RWPE2 (cell line): ENCODE data around the gene OXSR1.

ENCODE experiments used
- ATAC-seq: fragments of 200-7000 bp; cut with Tn5 transposase; 3 replicates; pipeline ENCODE4 v1.9.1; 2021; ENCODE audit warnings: low read depth
- DNase-seq: peaks from one replicate; pipeline ENCODE4 v3.0.0-alpha.2; 2020; ENCODE audit warnings: low spot score
- H3K27ac ChIP-seq: fragments of 450-650 bp; 2 replicates; pipeline ENCODE4 v1.5.1; 2017; ENCODE audit warnings: mild to moderate bottlenecking; ENCODE audit not compliant: poor library complexity, severe bottlenecking
- H3K27me3 ChIP-seq: fragments of 250-450 bp; sonication (Bioruptor Pico); 2 replicates; pipeline ENCODE4 v1.5.1; 2021; ENCODE audit warnings: mild to moderate bottlenecking, moderate library complexity; ENCODE audit not compliant: insufficient read depth, poor library complexity, severe bottlenecking
- H3K36me3 ChIP-seq: fragments of 250-450 bp; sonication (Bioruptor Pico); 2 replicates; pipeline ENCODE4 v1.5.1; 2020; ENCODE audit warnings: low read depth, mild to moderate bottlenecking, moderate library complexity
- H3K4me1 ChIP-seq: fragments of 250-450 bp; sonication (Bioruptor Pico); 2 replicates; pipeline ENCODE4 v1.5.1; 2021; ENCODE audit warnings: mild to moderate bottlenecking, moderate library complexity; ENCODE audit not compliant: insufficient read depth, poor library complexity, severe bottlenecking
- H3K4me3 ChIP-seq: fragments of 250-450 bp; sonication (Bioruptor Pico); 2 replicates; pipeline ENCODE4 v1.5.1; 2021; ENCODE audit warnings: mild to moderate bottlenecking, moderate library complexity; ENCODE audit not compliant: severe bottlenecking
- H3K9me3 ChIP-seq: fragments of 250-450 bp; sonication (Bioruptor Pico); 2 replicates; pipeline ENCODE4 v1.5.1; 2021; ENCODE audit warnings: mild to moderate bottlenecking, moderate library complexity; ENCODE audit not compliant: severe bottlenecking
- TF ChIP-seq, protein P1 (sequence below): fragments of 450-650 bp; IDR thresholded peaks from one replicate; pipeline ENCODE4 v1.5.1; 2017; ENCODE audit warnings: mild to moderate bottlenecking, moderate library complexity; ENCODE audit not compliant: poor library complexity, severe bottlenecking

Gene OXSR1

DNA sequence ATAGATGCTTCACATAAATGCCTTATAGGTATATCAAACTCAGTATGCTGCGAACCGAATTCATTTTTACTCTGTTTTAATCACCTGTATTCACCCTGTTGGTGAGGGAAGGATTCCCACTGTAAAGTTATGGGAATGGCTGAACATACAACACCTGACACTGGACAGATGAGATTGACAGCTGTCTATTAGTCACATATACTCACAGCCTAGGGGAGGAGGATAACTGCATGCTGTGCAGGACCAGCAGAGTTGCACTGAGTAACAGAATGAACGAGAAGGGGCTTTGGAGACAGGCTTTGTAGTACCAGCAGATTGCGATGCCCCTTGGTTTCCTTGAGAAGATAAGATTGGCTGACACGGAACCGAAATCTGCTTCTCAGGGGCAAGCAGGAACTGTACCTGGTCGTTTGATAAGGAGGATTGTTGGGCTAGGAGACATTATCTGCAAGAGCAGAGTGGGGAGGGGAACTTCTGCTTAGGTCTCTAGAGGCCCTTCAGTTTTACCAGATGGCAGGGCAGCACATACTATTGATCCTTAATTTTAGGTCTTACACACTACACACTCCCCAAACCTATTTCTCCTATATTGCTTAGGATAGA is 56.8 kb downstream of the OXSR1 start:
- peaks cover 74% of the 10 kb centered on the region for H3K36me3 ChIP-seq
- no peak for DNase-seq
- no peak overlapping the region for H3K27ac ChIP-seq
- no peaks in the 10 kb centered on the region for H3K9me3 ChIP-seq
- peaks cover 14% of the 10 kb centered on the region for H3K4me1 ChIP-seq
- no peak overlapping the region for H3K4me3 ChIP-seq
- no peak for ATAC-seq
- TF ChIP-seq, protein P1, sequence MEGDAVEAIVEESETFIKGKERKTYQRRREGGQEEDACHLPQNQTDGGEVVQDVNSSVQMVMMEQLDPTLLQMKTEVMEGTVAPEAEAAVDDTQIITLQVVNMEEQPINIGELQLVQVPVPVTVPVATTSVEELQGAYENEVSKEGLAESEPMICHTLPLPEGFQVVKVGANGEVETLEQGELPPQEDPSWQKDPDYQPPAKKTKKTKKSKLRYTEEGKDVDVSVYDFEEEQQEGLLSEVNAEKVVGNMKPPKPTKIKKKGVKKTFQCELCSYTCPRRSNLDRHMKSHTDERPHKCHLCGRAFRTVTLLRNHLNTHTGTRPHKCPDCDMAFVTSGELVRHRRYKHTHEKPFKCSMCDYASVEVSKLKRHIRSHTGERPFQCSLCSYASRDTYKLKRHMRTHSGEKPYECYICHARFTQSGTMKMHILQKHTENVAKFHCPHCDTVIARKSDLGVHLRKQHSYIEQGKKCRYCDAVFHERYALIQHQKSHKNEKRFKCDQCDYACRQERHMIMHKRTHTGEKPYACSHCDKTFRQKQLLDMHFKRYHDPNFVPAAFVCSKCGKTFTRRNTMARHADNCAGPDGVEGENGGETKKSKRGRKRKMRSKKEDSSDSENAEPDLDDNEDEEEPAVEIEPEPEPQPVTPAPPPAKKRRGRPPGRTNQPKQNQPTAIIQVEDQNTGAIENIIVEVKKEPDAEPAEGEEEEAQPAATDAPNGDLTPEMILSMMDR = no peak
- H3K27me3 ChIP-seq = no peaks in the 10 kb centered on the region

DNA sequence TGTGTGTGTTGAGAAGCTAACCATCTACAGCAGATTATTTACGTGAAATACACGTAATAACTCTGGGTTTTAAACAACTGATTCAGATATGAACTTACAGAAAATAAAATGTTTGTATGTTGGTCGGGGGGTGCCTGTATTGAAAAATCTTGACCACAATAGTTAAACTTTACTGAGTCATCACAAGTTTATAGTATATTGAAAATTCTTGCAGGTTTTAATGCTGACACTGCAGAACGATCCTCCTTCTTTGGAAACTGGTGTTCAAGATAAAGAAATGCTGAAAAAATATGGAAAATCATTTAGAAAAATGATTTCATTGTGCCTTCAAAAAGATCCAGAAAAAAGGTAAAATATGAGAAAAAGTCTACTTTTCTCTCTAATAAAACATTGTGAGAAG is 59.0 kb downstream of the OXSR1 start:
- no peak for DNase-seq
- no peak for ATAC-seq
- Histone ChIP-seq H3K36me3 (peaks cover 78% of the 10 kb centered on the region), H3K4me3 (no peak overlapping the region), H3K27me3 (no peaks in the 10 kb centered on the region), H3K27ac (no peak overlapping the region), H3K9me3 (no peaks in the 10 kb centered on the region), H3K4me1 (peaks cover 28% of the 10 kb centered on the region)
- TF ChIP-seq, protein P1 = no peak

DNA sequence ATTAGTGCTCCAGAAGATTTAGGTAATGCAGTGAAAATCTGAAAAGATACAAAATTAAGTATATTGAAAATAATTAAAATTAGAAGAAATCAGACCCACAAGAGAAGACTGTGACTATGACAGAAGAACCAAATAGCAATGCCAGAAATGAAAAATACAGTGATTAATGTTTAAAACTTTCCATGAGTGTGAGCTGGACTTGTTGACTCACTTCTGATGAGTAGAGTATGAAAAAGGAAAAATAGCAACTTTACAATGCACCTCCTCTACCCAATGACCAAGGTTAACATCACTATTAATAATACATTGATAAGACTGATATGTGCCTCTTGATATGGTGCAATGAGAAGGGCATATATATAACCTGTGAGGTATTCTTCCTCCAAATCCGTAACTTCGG is 60.9 kb downstream of the OXSR1 start:
- peaks cover 28% of the 10 kb centered on the region for H3K4me1 ChIP-seq
- H3K27ac ChIP-seq = peak overlapping the region; percentile 65
- peaks cover 92% of the 10 kb centered on the region for H3K36me3 ChIP-seq
- H3K27me3 ChIP-seq = no peaks in the 10 kb centered on the region
- DNase-seq (no peak), ATAC-seq (peak; percentile 68)
- no peak overlapping the region for H3K4me3 ChIP-seq
- TF ChIP-seq, protein P1 = no peak
- H3K9me3 ChIP-seq = no peaks in the 10 kb centered on the region

DNA sequence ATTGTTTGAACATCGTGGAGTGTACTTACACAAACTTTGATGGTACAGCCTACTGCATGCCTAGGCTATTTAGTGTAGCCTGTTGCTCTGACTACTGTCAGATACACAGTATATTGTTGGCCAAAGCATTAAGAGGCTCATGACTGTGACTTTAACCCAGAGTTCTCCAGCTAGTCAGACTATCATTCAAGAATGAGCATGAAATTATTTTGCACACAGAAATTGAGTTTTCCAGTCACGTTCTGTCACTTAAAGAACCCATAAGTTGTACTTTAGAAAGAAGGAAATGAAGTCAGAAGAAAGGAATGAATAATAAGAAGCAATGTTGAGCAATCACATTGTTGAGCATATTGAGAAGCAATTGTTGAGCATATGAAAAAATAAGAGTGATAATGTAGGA is 62.7 kb downstream of the OXSR1 start:
- Histone ChIP-seq H3K27ac (peak overlapping the region; percentile 65), H3K36me3 (peaks cover 91% of the 10 kb centered on the region), H3K9me3 (no peaks in the 10 kb centered on the region), H3K27me3 (no peaks in the 10 kb centered on the region), H3K4me3 (no peak overlapping the region), H3K4me1 (peaks cover 28% of the 10 kb centered on the region)
- ATAC-seq (peak; percentile 68), DNase-seq (no peak)
- TF ChIP-seq, protein P1 = no peak

DNA sequence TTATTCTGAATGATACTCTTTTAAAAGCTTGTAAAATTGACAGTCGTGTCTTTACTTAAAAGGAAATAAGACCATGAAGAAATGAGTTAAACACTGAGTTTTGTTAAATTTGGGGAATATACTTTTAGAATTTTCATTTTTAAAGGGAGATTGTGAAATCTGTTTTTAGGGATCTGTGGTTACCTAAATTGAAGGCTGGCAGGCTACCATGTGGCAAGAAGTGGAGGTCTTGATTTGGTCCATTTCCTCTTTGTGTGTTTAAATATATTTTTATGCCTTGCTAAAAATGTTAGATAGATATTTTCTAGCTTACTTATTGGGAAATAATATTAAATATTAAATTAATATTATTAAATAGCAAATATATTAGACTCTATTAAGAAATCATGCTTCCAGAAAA is 63.7 kb downstream of the OXSR1 start:
- Histone ChIP-seq H3K27me3 (no peaks in the 10 kb centered on the region), H3K36me3 (peaks cover 94% of the 10 kb centered on the region), H3K4me1 (peaks cover 28% of the 10 kb centered on the region), H3K9me3 (no peaks in the 10 kb centered on the region), H3K27ac (peak overlapping the region; percentile 65), H3K4me3 (no peak overlapping the region)
- TF ChIP-seq, protein P1 = no peak
- DNase-seq (no peak), ATAC-seq (no peak)
